ENCODE results near the gene AFG1L. TPM values are rescaled to one million over a fixed set of nuclear protein-coding genes. Genes with fewer than 3 reads are reported as not detected.

The AFG1L gene
- total RNA-seq, 2 experiments from 2014 or later: 5.7 to 5.9 TPM

DNA sequence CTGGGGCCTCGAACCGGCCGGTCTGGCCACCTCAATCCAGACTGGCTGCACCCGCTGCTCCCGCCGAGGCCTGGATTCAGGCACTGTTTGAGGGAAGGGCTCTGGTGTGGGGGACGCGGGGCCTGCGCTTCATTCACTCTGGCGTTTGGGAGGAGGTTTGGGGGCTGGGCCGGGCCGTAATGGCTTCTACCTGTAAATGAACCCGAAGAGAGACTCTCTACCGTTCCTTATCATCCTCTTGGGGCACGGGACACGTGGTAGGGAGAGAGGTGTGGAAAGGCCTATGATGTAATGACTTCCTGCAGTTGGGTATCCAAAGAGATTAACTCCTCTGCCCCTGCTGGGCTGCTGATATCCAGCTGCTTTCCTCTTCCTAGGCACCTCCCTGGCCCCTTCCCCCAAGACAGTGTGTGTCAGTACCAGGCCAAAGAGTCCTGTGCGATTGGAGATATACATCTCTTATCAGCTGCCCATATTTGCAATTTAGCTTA is 267.7 kb downstream of the AFG1L start:
- no peak for DNase-seq
- ChIA-PET CTCF (interaction anchor here (1.0 kb wide), 1 partner anchor 9 kb away, joined by 3 read pairs; no protein-coding TSS in a partner anchor), POLR2A (no interaction called here)
- H3K4me3 Mint-ChIP-seq: peak overlapping the region; percentile 64
- H3K9me3 Mint-ChIP-seq: no peaks in the 10 kb centered on the region
- no peak overlapping the region for H3K27ac Mint-ChIP-seq
- H3K36me3 Mint-ChIP-seq (ENCODE audit: low read depth): peaks cover 32% of the 10 kb centered on the region
- H3K27me3 Mint-ChIP-seq: peaks cover 17% of the 10 kb centered on the region
- peaks cover 45% of the 10 kb centered on the region for H3K4me1 Mint-ChIP-seq

DNA sequence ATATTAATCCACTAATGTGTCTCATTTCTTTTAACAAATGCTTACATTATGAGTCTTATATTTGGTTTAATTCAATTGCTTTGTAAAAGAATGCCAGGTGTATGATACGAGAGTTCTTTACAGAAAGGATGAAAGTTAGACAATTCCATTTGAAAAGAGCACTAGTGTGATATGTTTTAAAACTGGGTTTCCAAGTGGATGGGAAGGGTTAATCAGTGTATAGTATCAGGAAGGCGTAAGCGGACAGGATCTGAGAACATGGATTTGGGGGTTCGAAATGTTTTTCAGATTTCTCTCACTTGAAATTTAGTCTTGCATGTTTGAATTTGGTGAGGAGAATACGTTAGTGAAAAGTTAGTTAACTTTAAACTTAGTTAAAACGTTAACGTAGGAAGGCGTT is 268.4 kb downstream of the AFG1L start:
- Mint-ChIP-seq H3K9me3 (no peaks in the 10 kb centered on the region), H3K4me3 (no peak overlapping the region), H3K4me1 (peaks cover 48% of the 10 kb centered on the region), H3K27ac (no peak overlapping the region), H3K36me3 (ENCODE audit: low read depth) (peaks cover 35% of the 10 kb centered on the region), H3K27me3 (peaks cover 17% of the 10 kb centered on the region)
- POLR2A ChIA-PET: no interaction called here
- CTCF ChIA-PET: no interaction called here
- DNase-seq: no peak

DNA sequence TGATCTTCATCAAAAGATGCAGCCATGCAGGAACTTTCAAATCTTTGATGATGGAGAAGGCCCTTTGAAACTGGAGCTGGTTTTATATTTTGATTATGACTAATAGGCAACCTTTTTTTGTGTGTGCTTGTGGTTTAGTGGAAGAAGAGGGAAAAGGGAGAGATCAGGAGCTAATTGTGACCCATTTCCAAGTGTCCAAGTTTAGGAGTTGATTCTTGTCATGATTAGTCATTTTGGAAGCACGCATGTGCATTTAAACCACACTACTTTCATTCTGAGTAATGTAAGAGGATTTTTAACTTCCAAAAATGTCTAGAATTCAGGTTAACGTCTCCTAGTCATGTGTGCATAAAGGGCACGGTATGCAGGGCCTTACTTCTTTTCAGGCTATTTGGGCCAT is 269.3 kb downstream of the AFG1L start:
- Mint-ChIP-seq H3K4me1 (peaks cover 51% of the 10 kb centered on the region), H3K9me3 (no peaks in the 10 kb centered on the region), H3K27me3 (peaks cover 17% of the 10 kb centered on the region), H3K27ac (no peak overlapping the region), H3K4me3 (no peak overlapping the region), H3K36me3 (ENCODE audit: low read depth) (peaks cover 42% of the 10 kb centered on the region)
- CTCF ChIA-PET: no interaction called here
- no peak for DNase-seq
- POLR2A ChIA-PET: interaction anchor here (0.6 kb wide), 1 partner anchor 11 kb away, joined by 12 read pairs; no protein-coding TSS in a partner anchor

DNA sequence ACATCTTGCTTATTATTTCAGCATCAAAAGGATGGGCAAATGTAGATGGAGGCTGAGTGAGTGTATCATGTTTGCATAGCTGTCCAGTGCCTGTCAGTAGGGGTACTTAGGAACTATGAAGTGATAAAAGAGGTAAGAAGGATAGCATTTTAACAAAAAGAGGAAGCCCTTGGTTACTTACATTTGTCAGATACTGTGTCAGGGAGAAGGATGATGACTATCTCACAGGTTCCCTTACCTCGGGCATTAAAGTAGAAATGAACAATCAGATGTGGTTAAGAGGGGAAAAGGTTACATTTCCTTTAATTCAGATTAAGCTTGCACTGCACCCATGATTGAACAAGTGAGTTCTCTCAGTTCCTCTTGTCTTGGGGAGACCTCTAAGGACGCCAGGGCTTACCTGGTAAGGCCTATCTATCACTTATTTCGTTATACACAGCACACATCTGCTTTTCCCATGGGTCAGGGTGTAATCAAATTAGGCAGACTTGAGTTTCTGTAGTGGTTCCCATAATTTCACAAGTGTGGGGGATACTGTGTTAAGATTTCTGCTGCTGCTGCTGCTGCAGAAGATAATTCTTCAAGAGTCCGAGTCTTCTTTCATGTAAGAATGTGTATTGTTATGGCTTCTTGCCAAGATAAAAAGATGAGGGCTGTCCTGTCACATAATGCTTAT is 270.4 kb downstream of the AFG1L start:
- ChIA-PET POLR2A (no interaction called here), CTCF (no interaction called here)
- peak overlapping the region; percentile 17 for H3K4me3 Mint-ChIP-seq
- H3K4me1 Mint-ChIP-seq: peaks cover 51% of the 10 kb centered on the region
- DNase-seq: peak; percentile 29
- peaks cover 46% of the 10 kb centered on the region for H3K36me3 Mint-ChIP-seq (ENCODE audit: low read depth)
- H3K9me3 Mint-ChIP-seq: no peaks in the 10 kb centered on the region
- peak overlapping the region; percentile 62 for H3K27ac Mint-ChIP-seq
- H3K27me3 Mint-ChIP-seq: peaks cover 17% of the 10 kb centered on the region

DNA sequence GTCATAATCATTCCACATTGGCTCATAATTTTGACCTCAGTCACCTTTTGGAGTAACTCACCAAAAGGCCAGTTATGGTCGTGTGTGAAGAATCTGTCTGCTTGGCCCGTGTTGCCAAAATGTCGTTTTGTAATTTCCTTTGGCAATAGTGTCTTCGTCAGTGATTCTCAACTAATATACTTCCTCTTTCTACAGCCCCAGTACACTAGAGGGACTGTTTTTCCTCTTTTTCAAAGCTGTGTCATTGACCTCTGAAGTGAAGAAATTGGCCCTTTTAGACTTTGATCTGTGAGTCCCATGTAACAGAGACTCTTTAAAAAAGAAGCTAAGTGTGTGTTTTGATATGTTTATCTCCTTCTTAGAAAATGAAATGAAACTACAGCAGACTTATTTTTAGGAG is 271.0 kb downstream of the AFG1L start:
- H3K4me3 Mint-ChIP-seq: no peak overlapping the region
- no peak for DNase-seq
- H3K27me3 Mint-ChIP-seq: peaks cover 17% of the 10 kb centered on the region
- POLR2A ChIA-PET: no interaction called here
- H3K36me3 Mint-ChIP-seq (ENCODE audit: low read depth): peaks cover 50% of the 10 kb centered on the region
- no peaks in the 10 kb centered on the region for H3K9me3 Mint-ChIP-seq
- CTCF ChIA-PET: interaction anchor here (1.0 kb wide), 1 partner anchor 22 kb away, joined by 3 read pairs; no protein-coding TSS in a partner anchor
- H3K27ac Mint-ChIP-seq: peak overlapping the region; percentile 48
- peaks cover 51% of the 10 kb centered on the region for H3K4me1 Mint-ChIP-seq

DNA sequence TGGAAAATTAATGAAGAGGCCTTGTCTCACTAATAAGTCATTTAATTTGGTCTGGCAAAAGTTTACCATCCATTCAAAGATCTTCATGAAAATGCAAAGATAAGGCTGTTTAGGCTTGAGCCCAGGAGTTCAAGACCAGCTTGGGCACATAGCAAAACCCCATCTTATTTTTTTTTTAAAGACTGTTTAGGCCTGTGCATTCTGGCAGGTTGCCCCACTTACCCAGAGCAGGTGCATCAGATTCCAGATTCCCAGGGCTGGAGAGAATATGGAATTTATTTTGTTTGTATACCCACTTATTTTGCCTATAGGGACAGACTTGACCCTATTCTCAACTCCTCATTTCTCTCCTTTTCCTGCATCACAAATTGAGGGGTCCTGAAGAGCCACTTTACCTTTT is 271.6 kb downstream of the AFG1L start:
- peaks cover 51% of the 10 kb centered on the region for H3K4me1 Mint-ChIP-seq
- peaks cover 55% of the 10 kb centered on the region for H3K36me3 Mint-ChIP-seq (ENCODE audit: low read depth)
- peaks cover 17% of the 10 kb centered on the region for H3K27me3 Mint-ChIP-seq
- H3K27ac Mint-ChIP-seq: no peak overlapping the region
- CTCF ChIA-PET: interaction anchor here (0.6 to 1.0 kb wide), 2 partner anchors 9 to 21 kb away, joined by 3 to 8 read pairs; no protein-coding TSS in a partner anchor
- POLR2A ChIA-PET: no interaction called here
- H3K4me3 Mint-ChIP-seq: no peak overlapping the region
- no peak for DNase-seq
- H3K9me3 Mint-ChIP-seq: no peaks in the 10 kb centered on the region

DNA sequence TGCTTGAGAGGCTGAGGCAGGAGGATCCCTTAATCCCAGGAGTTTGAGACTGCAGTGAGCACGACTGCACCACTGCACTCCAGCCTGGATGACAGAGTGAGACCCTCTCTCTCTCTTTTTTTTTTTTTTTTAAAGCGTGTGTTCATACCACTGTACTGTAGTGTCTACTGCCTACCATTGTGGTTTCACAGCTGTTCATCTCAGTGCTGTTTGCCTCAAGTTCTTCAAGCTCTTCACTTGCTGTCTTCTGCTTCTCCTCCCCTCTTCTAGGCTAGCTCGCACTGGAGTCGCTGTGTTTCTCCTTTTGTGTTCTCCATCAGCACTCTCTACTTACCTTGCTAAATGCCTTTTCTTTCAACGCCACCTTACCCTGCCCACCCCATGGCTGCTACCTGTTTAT is 273.2 kb downstream of the AFG1L start:
- Mint-ChIP-seq H3K27me3 (peaks cover 8% of the 10 kb centered on the region), H3K36me3 (ENCODE audit: low read depth) (peaks cover 40% of the 10 kb centered on the region), H3K27ac (no peak overlapping the region), H3K4me1 (peaks cover 39% of the 10 kb centered on the region), H3K4me3 (no peak overlapping the region), H3K9me3 (no peaks in the 10 kb centered on the region)
- CTCF ChIA-PET: interaction anchor here (0.6 to 1.1 kb wide), 3 partner anchors 10 to 583 kb away, joined by 3 to 5 read pairs (median 3); no protein-coding TSS in a partner anchor
- POLR2A ChIA-PET: no interaction called here
- no peak for DNase-seq

DNA sequence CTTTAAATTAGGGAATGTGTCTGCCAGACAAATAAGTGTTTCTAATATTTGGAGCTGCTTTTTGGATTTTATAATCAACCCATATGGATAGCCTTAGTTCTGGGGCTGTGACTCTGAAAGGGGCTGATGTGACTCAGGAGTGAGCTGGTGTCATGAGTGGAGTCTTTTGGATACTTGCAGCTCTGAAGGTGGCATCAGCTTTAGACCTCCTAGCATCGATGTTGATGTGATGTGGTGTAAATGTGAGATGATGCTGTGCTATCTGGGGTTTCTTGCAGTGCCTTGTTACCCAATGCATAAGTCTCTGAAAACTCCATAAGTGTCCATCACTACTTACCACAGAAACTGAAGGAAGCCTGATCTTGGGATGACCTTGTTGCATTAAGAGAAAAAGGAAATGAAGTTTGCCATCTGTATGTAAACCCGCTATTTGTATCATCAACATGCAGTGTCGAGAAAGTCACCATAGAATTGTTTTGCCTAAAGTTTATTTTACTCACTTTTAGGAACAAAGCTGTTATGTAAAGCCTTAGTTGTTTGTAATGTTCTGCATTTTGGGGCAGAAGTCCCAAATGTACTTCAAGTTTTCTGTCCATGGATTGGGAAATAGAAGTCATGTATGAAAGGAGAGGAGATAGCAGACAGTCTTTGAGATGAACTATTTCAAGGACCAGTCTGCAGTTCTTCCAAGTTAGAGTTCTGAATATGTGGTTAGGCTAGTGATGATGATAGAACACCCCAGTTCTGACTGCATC is 273.9 kb downstream of the AFG1L start:
- ChIA-PET CTCF (interaction anchor here (1.0 to 1.1 kb wide), 2 partner anchors 10 to 17 kb away, joined by 3 to 5 read pairs; no protein-coding TSS in a partner anchor), POLR2A (no interaction called here)
- no peak overlapping the region for H3K27ac Mint-ChIP-seq
- DNase-seq: no peak
- no peak overlapping the region for H3K4me3 Mint-ChIP-seq
- peaks cover 37% of the 10 kb centered on the region for H3K36me3 Mint-ChIP-seq (ENCODE audit: low read depth)
- no peaks in the 10 kb centered on the region for H3K9me3 Mint-ChIP-seq
- peaks cover 36% of the 10 kb centered on the region for H3K4me1 Mint-ChIP-seq
- H3K27me3 Mint-ChIP-seq: peaks cover 6% of the 10 kb centered on the region

DNA sequence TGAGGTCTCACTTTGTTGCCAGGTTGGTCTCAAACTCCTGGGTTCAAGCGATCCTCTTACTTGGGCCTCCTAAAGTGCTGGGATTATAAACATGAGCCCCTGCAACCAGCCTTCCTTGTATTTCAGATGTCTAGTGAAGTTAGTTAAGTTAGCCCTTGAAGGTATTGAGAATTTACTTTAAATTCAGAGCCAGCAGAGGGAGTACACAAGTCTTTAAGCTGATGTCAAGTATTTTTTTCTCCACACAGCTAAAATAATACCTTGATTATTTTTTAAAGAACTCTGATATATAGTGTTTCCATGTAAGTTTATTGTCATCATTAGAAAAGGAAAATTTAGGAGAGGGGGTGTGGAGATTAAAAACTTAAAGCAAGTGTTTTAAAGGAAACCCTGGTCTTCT is 275.7 kb downstream of the AFG1L start:
- CTCF ChIA-PET: interaction anchor here (0.7 to 1.3 kb wide), 2 partner anchors 16 to 106 kb away, joined by 3 to 4 read pairs; no protein-coding TSS in a partner anchor
- no peak for DNase-seq
- peaks cover 24% of the 10 kb centered on the region for H3K4me1 Mint-ChIP-seq
- no peak overlapping the region for H3K27ac Mint-ChIP-seq
- H3K4me3 Mint-ChIP-seq: no peak overlapping the region
- POLR2A ChIA-PET: no interaction called here
- peaks cover 37% of the 10 kb centered on the region for H3K36me3 Mint-ChIP-seq (ENCODE audit: low read depth)
- peaks cover 6% of the 10 kb centered on the region for H3K27me3 Mint-ChIP-seq
- H3K9me3 Mint-ChIP-seq: no peaks in the 10 kb centered on the region

DNA sequence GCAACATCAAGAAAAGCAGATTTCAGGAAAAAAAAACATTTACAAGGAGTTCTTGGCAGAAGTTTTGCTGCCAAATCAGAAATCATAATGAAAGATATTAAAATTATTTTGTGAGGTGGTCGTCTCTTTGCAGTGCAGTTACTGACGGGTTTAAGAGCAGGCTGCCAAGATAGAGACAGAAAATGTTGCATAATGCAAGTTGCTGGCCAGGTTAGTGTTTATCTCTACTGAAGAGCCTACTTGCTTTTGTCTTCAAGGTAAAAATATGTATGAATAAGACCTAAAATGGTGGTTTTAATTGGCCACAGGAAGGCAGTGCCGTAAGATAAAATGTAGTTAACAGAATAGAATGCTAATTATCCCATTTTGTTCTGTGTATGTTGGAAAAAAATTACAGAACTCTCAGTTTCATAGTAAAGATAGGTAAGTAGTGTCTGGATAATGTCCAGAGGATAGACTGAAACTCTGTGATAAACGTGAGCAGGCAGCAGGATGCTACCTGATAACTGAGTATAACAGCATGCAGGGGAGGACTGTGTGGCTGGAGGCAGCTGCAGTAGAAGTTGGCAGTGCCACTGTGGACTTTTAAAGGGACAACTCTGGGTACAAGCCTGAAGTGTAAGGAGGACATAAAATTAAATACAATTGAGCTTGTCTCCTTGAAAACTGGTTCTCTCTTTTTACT is 279.7 kb downstream of the AFG1L start:
- Mint-ChIP-seq H3K4me3 (no peak overlapping the region), H3K36me3 (ENCODE audit: low read depth) (peaks cover 14% of the 10 kb centered on the region), H3K27me3 (no peaks in the 10 kb centered on the region), H3K9me3 (no peaks in the 10 kb centered on the region), H3K4me1 (peaks cover 17% of the 10 kb centered on the region), H3K27ac (no peak overlapping the region)
- ChIA-PET POLR2A (no interaction called here), CTCF (no interaction called here)
- no peak for DNase-seq
